NCI-H2107 (cell line): ENCODE results near the gene MYBPH.

Experiments
- DNase-seq: peaks from one replicate; lab custom pipeline; 2025; lab: John Stamatoyannopoulos, UW

MYBPH gene

GRCh38 chr1:203178821-203179666 is 3.4 kb upstream of the MYBPH start:
- no peak for DNase-seq

GRCh38 chr1:203178083-203178482 is 2.5 kb upstream of the MYBPH start:
- DNase-seq = no peak

DNA sequence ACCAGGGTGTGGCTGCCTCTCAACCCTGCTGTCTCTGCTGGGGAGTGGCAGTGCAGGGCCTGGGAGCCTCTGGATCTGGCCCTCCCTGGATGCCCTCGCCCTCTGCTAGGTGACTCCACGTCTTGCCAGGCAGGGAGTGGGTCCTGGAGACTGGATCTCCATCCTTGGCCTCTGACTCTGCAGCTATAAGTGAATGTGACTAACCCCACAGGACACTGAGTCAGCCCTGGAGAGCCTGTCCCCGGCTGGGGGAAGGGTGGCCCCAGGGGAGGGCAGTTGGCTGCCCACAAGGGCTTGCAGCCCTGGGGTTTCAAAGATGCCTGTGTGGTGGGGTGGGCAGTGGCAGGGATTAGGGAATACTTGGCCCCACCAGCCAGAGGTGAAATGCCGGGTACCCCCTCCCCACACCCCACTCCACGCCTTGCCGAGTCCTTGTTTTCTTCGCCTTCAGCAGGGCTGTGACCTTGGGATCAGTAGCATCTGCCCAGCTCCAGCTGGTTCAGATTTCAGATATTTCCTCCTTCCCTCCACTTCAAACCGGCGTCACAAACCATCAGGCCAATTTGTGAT is 1.9 kb upstream of the MYBPH start:
- no peak for DNase-seq

- DNase-seq = no peak
These were observed 1.4 kb upstream of the MYBPH start for GRCh38 chr1:203177036-203177405.

DNA sequence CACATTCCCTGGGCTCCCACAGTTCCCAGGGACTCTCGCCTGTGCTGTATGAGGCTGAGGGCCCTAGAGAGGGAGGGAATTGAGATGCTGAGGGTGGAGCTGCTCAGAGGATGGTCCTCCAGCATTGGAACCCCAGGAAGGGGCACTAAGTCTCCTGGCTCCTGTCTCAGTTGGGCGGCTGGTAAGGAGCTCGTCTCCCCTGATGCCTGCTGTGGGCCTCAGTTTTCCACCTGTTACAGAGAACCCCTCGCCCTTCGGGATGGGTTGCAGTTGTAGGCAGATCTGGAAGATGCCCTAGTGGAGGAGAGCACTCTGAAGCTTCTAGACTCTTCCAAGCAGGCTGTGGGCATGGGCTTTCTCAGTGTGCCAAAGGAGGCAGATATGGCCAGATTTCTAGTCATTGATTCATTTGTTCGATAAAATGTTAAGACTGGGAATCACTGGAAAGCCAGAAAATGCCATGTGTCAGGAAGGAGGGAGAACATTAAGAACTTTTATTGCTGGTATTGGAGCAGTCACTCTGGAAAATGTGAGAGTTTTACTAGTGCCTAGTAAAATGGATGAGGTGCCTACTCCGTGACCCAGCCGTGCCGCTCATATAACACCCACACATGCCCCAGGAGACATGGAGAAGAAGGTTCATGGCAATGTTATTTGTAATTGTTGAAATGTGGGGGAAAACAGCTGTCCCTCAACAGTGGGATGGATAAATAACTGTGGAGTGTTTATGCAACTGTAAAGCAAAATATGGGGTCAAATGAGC is 828 bp upstream of the MYBPH start:
- no peak for DNase-seq

- no peak for DNase-seq
These were observed 208 bp upstream of the MYBPH start for GRCh38 chr1:203175827-203176241.

DNA sequence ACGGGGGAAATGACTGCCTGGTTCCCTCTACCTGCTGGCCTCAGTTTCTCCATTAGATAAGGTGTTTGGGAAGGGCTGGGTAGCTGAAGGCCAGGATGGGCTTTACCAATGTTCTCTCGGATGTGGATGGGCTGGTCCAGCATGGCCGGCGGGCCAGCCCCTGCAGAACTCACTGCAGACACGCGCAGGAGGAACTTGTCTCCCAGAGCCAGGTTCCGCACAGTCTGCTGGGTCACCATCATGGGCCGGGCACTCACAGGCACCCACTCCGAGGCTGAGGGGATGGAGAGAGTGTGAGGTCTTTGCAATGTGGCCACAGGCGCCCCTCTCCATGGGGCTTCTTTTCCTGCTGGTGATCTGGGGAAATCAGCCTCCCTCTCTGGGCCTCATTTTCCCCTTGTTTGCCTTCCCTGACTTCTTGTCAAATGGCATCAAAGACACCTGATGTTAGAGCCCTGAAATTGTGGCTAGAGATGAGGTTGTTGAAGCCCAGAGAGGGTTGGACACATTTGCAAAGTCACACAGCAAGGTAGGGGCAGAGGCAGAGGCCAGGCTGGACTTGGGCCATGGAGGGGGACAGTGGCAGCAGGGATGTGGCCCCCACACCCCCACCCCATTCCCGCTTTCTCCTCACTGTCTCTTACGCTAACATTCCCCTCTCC is 1.2 kb downstream of the MYBPH start:
- DNase-seq = no peak

DNA sequence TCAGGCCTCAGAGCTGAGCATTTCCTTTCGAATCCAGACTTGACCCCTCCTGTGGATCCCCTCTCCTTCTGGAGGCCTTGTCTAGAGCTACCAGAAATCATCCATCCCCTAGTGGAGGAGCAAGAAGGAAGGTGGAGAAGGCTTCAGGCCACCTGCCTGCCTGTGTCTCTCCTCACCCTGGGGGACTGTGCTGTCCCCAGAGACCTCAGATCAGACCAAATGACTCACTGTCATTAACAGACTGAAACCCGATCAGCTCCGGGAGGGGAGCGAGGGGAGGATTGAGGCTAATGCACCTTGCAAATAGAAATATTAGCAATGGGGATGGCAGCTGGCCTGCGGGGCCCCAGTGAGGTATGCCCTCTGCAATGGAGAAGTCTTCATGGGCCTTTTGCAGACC is 2.1 kb downstream of the MYBPH start:
- peak; percentile 80 for DNase-seq

DNA sequence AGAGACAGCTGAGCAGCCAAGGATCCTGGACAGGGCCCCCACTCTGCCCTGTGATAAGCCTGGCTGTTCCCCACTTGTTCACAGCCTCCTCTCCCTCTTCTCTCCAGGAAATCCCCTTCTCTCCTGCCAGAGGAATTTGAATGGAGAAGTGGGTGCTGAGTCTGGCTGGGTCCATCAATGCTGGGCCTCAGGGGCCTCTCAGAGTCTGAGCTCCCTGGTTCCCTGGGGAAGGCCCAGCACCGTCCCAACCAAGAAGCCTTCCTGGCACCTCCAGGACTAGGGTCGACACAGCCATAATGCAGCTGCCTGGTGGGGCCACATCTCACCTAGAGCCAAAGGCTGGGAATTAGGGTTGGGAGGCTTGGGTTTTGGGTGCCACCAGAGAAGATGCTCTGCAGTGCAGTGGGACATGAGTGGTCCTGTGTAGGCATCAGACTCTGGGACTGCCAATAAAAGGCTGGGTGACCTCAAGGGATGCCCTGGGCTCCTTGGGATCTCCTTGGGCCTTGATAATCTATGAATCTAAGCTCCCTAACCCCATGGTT is 2.5 kb downstream of the MYBPH start:
- no peak for DNase-seq

GRCh38 chr1:203172184-203173010 is 3.2 kb downstream of the MYBPH start:
- peak; percentile 51 for DNase-seq

- DNase-seq = no peak
These were observed 4.1 kb downstream of the MYBPH start for GRCh38 chr1:203171341-203172183.

DNA sequence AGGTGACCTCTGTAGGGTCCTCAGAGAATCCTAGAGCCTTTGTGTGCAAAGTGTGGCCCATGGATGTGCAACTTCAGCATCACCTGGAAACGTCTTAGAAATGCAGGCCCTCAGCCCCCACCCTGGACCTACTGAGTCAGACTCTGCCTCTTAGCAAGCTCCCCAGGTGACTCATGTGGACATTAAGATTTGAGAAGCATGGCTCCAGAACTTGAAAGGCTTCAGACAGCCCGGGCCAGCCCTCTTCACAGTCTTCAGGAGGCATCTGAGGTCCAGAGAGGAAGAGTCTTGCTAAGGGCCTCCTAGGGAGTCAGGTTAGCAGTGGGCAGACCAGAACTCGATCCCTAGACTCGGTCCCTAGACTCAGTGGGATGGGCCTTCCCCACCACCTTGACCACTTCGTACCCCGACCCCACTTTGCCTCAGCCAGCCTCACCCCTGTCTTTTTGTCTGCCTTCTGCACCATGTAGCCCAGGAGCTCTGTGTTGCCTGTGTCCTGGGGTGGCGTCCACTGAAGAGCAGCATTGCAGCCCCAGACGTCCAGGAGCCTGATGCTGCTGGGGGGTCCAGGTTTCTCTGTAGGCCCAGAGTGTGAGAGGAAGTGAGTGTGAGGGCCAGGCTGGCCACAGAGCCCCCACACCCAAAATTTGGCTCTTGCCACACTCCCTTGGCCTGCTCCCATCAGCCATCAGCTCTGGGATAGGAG is 4.8 kb downstream of the MYBPH start:
- DNase-seq = no peak

DNA sequence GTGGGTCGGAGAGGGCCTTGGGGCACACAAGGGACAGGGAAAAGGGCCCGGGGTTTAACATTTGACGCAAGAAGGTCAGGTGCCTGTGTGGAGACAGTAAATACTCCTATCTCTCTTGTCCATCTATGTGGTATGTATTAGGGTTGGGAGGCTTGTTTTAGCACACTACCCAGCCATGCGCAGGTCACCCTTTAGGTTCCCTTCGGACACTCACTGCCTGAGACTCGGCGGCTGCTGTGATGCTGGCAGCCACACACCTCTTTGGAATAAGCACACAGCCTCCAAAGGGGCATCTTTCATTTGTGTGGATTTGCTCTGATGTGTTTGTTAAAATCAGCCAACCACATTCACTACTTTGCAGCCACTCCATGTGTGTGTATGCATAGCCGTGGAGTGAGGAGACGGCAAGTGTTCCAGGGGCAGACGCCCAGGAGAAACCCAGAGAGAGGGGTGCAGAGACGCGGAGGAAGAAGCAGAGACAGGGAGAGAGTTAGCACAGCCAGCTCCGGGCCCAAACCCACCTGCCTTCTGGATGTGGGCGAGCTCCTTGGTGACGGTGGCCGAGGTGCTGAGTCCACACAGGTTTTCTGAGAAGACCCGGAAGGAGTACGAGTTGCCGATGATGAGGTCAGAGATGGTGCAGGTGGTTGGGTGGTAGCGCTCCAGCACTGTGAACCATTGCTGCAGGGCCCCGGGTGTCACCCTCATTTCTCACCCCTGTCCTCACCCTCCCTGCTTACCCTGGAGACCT is 5.7 kb downstream of the MYBPH start:
- DNase-seq = no peak

- no peak for DNase-seq
These were observed 6.6 kb downstream of the MYBPH start for GRCh38 chr1:203168991-203169390.

GRCh38 chr1:203168256-203168786 is 7.3 kb downstream of the MYBPH start:
- DNase-seq = no peak

GRCh38 chr1:203167913-203168200 is 7.8 kb downstream of the MYBPH start:
- DNase-seq = no peak

DNA sequence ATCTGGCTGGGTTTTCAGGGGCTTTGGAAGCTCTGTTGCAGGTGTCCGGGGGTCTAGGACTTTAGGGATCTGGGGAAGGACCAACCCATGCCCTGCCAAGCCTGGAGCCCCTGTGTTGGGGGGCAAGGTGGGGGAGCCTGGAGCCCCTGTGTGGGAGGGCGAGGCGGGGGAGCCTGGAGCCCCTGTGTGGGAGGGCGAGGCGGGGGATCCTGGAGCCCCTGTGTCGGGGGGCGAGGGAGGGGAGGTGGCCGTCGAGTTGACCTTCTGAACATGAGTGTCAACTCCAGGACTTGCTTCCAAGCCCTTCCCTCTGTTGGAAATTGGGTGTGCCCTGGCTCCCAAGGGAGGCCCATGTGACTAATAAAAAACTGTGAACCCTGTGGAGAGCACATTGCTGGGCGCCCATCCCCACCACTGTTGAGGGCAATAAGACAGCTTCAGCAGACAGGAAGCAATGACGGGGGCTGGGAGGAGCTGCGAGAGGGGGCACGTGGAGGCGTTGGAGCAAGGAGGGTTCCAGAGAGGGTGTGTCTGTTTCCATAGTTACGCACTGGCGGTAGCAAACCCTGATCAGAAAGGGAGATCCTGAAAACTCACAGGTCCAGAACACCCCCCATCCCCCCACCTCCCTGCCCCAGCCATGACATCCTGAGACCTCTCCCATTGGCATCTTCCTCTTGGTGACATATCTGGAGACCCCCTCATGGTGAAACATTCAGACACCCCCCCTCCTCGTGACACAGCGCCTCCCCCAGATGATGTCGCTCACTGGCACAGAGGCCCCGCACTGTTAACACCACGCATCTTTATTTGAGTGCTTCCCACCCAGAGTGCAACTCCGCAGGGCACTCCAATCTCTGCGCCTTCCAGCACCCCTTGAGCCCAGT is 8.4 kb downstream of the MYBPH start:
- DNase-seq = no peak
